Activated CD8-positive, alpha-beta T cell treated with anti-CD3 and anti-CD28 coated beads for 36 hours (primary cell): Measurements from ENCODE around the gene TMEM212. TPM values are rescaled to one million over a fixed set of nuclear protein-coding genes. Genes with fewer than 3 reads are reported as not detected.
"Not testable (repeated sequence)": the region's sequence is repeated elsewhere in the genome, so short reads cannot be mapped to it uniquely, and the experiment has no call there.

Experiments used
- ATAC-seq: fragments of 200-7000 bp; cut with Tn5 transposase; one replicate; pipeline ENCODE4 v1.10.0; 2021; ENCODE audit warnings: mild to moderate bottlenecking, moderate library complexity
- CTCF ChIA-PET: fragments of 350-600 bp; sonication (Branson Sonifier 250); formaldehyde crosslinking; loops from one replicate; lab custom pipeline; 2021; ENCODE audit warnings: antibody characterized with exemption; lab: Charles Lee
- POLR2A ChIA-PET: fragments of 350-600 bp; sonication (Branson Sonifier 250); formaldehyde crosslinking; loops from one replicate; lab custom pipeline; 2021; ENCODE audit warnings: antibody characterized with exemption; lab: Charles Lee
- DNase-seq: peaks from one replicate; pipeline ENCODE4 v3.0.0-alpha.2; 2020
- H3K27ac Mint-ChIP-seq: one replicate; pipeline ENCODE4 v1.8.0; 2021; ENCODE audit warnings: mild to moderate bottlenecking, mixed read lengths
- H3K27me3 Mint-ChIP-seq: one replicate; pipeline ENCODE4 v1.8.0; 2021; ENCODE audit warnings: mixed read lengths
- H3K36me3 Mint-ChIP-seq: one replicate; pipeline ENCODE4 v1.8.0; 2021; ENCODE audit warnings: low read depth, mixed read lengths
- H3K4me1 Mint-ChIP-seq: one replicate; pipeline ENCODE4 v1.8.0; 2021; ENCODE audit warnings: low read depth, mixed read lengths
- H3K4me3 Mint-ChIP-seq: one replicate; pipeline ENCODE4 v1.8.0; 2021; ENCODE audit warnings: mild to moderate bottlenecking, moderate library complexity, mixed read lengths
- H3K9me3 Mint-ChIP-seq: one replicate; pipeline ENCODE4 v1.8.0; 2021; ENCODE audit warnings: mixed read lengths
- CTCF ChIP-seq: fragments of 200-600 bp; IDR thresholded peaks from one replicate; pipeline ENCODE4 v1.8.0; 2022; ENCODE audit warnings: antibody characterized with exemption, mild to moderate bottlenecking
- intact Hi-C: fragments of 100-400 bp; cut with micrococcal nuclease; formaldehyde crosslinking; loops from one replicate; pipeline ENCODE4 v1.10.0; 2022
- total RNA-seq, 2 experiments: library from RNA; stranded (reverse); gene quantifications; one replicate each; pipeline ENCODE4 v1.2.3, GENCODE V29; 2021

The TMEM212 gene
- total RNA-seq, 2 experiments from 2014 or later = not detected

- H3K27me3 Mint-ChIP-seq = peaks cover 19% of the 10 kb centered on the region
- H3K4me1 Mint-ChIP-seq = peaks cover 21% of the 10 kb centered on the region
- peaks cover 2% of the 10 kb centered on the region for H3K36me3 Mint-ChIP-seq
- ChIA-PET CTCF (interaction anchor here (1.0 kb wide), 1 partner anchor 15 kb away, joined by 3 read pairs; no protein-coding TSS in a partner anchor), POLR2A (no interaction called here)
- H3K27ac Mint-ChIP-seq = no peak overlapping the region
- ATAC-seq = no peak
- intact Hi-C loops = no loop called here
- H3K4me3 Mint-ChIP-seq = no peak overlapping the region
- DNase-seq = no peak
- peaks cover 13% of the 10 kb centered on the region for H3K9me3 Mint-ChIP-seq
- TF ChIP-seq CTCF = no peak
Observed at GRCh38 chr3:171850320-171850959, 7.3 kb downstream of the TMEM212 start.

GRCh38 chr3:171850960-171851659 lies 8.0 kb downstream of the TMEM212 start:
- no peak for DNase-seq
- Mint-ChIP-seq H3K27ac (no peak overlapping the region), H3K36me3 (peaks cover 2% of the 10 kb centered on the region), H3K27me3 (peaks cover 19% of the 10 kb centered on the region), H3K4me1 (peaks cover 17% of the 10 kb centered on the region), H3K9me3 (peaks cover 13% of the 10 kb centered on the region), H3K4me3 (no peak overlapping the region)
- ChIA-PET CTCF (interaction anchor here (1.0 kb wide), 1 partner anchor 15 kb away, joined by 3 read pairs; no protein-coding TSS in a partner anchor), POLR2A (no interaction called here)
- intact Hi-C loops = no loop called here
- no peak for ATAC-seq
- TF ChIP-seq CTCF = no peak

- intact Hi-C loops = no loop called here
- Mint-ChIP-seq H3K36me3 (peaks cover 2% of the 10 kb centered on the region), H3K4me1 (peaks cover 14% of the 10 kb centered on the region), H3K4me3 (no peak overlapping the region), H3K27me3 (peaks cover 21% of the 10 kb centered on the region), H3K27ac (no peak overlapping the region), H3K9me3 (peaks cover 13% of the 10 kb centered on the region)
- CTCF ChIA-PET = no interaction called here
- POLR2A ChIA-PET = no interaction called here
- ATAC-seq (no peak), DNase-seq (no peak)
- no peak for TF ChIP-seq CTCF
Observed at GRCh38 chr3:171851660-171852058, 8.5 kb downstream of the TMEM212 start.

- ATAC-seq = no peak
- no peak for TF ChIP-seq CTCF
- ChIA-PET POLR2A (no interaction called here), CTCF (interaction anchor here (0.7 to 3.0 kb wide), 5 partner anchors 8 to 21 kb away, joined by 3 to 11 read pairs (median 3); no protein-coding TSS in a partner anchor)
- H3K4me3 Mint-ChIP-seq = no peak overlapping the region
- H3K36me3 Mint-ChIP-seq = peaks cover 2% of the 10 kb centered on the region
- H3K27ac Mint-ChIP-seq = no peak overlapping the region
- intact Hi-C loops = no loop called here
- H3K9me3 Mint-ChIP-seq = peaks cover 13% of the 10 kb centered on the region
- no peaks in the 10 kb centered on the region for H3K4me1 Mint-ChIP-seq
- no peak for DNase-seq
- peaks cover 17% of the 10 kb centered on the region for H3K27me3 Mint-ChIP-seq
Observed at GRCh38 chr3:171854649-171855305, 11.6 kb downstream of the TMEM212 start.

- H3K27me3 Mint-ChIP-seq, H3K4me1 Mint-ChIP-seq, H3K27ac Mint-ChIP-seq, H3K9me3 Mint-ChIP-seq, CTCF ChIA-PET, ATAC-seq, POLR2A ChIA-PET, H3K4me3 Mint-ChIP-seq, intact Hi-C loops, H3K36me3 Mint-ChIP-seq, DNase-seq: not testable (repeated sequence)
Observed at GRCh38 chr3:171858770-171859169, 15.6 kb downstream of the TMEM212 start.
